GM18868 (cell line): ENCODE data around the gene HBB.

ENCODE experiments used
- ATAC-seq: cut with Tn5 transposase; IDR thresholded peaks from one replicate; pipeline ENCODE4 v1.9.1; 2021; ENCODE audit warnings: mild to moderate bottlenecking, moderate library complexity; ENCODE audit not compliant: unreplicated experiment

HBB gene

DNA sequence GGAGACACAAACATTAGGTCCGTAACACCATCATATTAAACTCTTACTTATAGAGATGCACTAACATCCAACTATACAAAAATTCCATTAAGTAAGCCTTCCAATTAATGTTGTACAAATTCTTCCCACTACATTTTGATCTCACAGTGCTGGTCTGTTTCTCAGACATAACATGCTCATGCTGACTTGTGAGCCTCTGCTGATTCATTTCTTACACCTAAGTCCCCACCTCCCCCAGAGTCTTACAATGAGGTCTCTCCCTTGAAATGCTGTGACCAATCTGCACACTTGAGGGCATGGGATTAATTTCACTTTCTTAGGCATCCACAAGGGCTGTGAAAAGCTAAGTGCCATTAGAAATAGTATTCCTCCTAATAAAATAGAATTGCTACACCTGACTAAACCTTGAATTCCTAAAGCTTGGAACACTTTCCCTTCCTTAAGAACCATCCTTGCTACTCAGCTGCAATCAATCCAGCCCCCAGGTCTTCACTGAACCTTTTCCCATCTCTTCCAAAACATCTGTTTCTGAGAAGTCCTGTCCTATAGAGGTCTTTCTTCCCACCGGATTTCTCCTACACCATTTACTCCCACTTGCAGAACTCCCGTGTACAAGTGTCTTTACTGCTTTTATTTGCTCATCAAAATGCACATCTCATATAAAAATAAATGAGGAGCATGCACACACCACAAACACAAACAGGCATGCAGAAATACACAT is 20.8 kb upstream of the HBB start:
- ATAC-seq: no peak

GRCh38 chr11:5246772-5247471 is 20.1 kb upstream of the HBB start:
- no peak for ATAC-seq

GRCh38 chr11:5245155-5245554 is 18.3 kb upstream of the HBB start:
- ATAC-seq: no peak

- ATAC-seq: no peak
Measured at GRCh38 chr11:5243816-5244180, 16.9 kb upstream of the HBB start.

GRCh38 chr11:5242933-5243815 is 16.3 kb upstream of the HBB start:
- peak; percentile 74 for ATAC-seq

DNA sequence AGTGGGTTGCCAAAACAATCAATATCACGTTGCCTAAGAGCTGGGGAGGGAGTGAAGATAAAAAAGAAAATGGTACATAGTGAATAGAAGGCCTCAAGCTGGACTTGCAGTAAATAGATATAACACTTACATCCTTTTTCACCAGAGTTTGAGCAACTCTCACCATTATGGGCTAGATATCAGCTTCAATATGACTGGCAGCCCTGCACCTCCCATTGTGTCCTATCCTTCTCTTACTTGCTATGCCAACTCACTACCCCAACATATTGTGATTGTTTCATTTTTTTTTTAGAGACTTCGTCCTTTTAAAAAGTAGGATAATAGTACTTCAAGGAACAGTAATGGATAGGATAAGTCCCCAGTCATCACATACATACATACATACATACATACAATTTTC is 15.3 kb upstream of the HBB start:
- no peak for ATAC-seq

GRCh38 chr11:5241458-5241857 is 14.6 kb upstream of the HBB start:
- no peak for ATAC-seq

GRCh38 chr11:5240458-5240857 is 13.6 kb upstream of the HBB start:
- ATAC-seq: no peak

DNA sequence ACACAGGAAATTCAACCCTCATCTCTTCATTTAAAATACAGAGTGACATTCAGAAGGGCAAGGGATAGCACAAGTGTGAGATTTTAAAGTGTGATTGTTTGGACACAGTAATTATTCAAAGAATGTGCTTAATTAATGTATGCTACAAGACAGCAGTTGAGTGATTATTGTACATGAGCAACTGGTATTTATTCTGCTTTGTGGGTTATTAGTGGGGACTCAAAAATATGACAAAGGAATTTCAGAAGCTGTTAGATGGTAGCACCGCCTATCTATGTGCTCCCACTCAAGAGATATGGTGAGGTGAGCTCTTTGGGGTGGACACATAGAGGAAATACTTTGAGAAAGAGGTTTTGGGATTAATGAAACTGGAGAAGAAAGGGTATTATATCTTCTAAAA is 13.2 kb upstream of the HBB start:
- ATAC-seq: no peak

- no peak for ATAC-seq
Measured at GRCh38 chr11:5239046-5239445, 12.2 kb upstream of the HBB start.

GRCh38 chr11:5238486-5238885 is 11.6 kb upstream of the HBB start:
- no peak for ATAC-seq

DNA sequence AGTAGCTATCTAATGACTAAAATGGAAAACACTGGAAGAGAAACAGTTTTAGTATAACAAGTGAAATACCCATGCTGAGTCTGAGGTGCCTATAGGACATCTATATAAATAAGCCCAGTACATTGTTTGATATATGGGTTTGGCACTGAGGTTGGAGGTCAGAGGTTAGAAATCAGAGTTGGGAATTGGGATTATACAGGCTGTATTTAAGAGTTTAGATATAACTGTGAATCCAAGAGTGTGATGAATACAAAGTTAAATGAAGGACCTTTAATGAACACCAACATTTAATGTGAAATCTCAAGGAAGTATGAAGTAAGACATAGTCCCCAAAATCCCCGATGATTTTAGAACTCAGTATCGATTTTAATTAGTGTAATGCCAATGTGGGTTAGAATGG is 10.5 kb upstream of the HBB start:
- no peak for ATAC-seq

DNA sequence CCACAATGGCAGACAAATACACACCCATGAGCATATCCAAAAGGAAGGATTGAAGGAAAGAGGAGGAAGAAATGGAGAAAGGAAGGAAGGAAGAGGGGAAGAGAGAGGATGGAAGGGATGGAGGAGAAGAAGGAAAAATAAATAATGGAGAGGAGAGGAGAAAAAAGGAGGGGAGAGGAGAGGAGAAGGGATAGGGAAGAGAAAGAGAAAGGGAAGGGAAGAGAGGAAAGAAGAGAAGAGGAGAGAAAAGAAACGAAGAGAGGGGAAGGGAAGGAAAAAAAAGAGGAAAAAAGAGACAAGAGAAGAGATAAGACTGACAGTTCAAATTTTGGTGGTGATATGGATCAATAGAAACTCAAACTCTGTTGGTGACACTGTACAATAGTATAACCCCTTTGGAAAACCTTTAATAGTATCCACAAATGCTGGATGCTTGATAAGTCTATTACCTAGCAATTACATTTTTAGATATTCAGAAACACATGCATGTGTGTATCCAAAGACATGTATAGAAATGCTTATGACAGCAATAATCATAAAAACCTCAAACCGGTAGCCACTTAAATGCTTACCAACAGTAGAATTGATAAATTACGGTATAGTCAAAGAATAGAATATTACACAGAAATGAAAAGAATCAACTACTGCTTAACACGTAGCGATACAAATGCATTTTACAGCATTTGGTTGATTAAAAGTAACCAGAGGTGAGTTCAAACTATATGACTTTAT is 8.7 kb upstream of the HBB start:
- no peak for ATAC-seq

- ATAC-seq: peak; percentile 89
Measured at GRCh38 chr11:5234381-5234834, 7.5 kb upstream of the HBB start, which contains the start of gene HBD. Gene HBD (minus strand): TSS chr11:5234483. CDS start chr11:5234433, 50 bp downstream.

- ATAC-seq: no peak
Measured at GRCh38 chr11:5233307-5233706, 6.4 kb upstream of the HBB start.

- no peak for ATAC-seq
Measured at GRCh38 chr11:5232821-5233220, 6.0 kb upstream of the HBB start.

GRCh38 chr11:5232176-5232575 is 5.3 kb upstream of the HBB start:
- no peak for ATAC-seq

GRCh38 chr11:5231111-5231510 is 4.2 kb upstream of the HBB start:
- ATAC-seq: no peak

- ATAC-seq: no peak
Measured at GRCh38 chr11:5230266-5230665, 3.4 kb upstream of the HBB start.

DNA sequence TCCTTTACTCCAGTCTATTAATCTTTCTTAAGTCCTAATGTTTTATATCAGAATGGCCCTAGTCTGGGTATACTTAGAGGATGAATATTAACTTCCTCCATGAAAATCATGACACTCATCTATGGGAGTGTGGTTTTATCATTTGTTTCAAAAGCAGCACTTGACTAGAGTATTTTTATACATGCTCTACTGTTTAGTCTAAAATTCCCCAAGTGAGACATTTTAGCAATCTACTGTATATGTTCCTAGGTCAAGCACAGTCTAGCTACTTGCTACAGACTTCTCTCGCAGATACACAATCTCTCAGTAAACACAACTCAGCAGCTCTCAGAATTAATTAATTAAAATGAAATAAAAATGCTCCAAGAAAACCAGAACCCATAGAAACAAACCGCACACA is 2.9 kb upstream of the HBB start:
- ATAC-seq: no peak

- no peak for ATAC-seq
Measured at GRCh38 chr11:5229356-5229755, 2.5 kb upstream of the HBB start.
